ENCODE measurements around the gene BRI3.
"Not testable (repeated sequence)": the region's sequence is repeated elsewhere in the genome, so short reads cannot be mapped to it uniquely, and the experiment has no call there.

BRI3 gene

DNA sequence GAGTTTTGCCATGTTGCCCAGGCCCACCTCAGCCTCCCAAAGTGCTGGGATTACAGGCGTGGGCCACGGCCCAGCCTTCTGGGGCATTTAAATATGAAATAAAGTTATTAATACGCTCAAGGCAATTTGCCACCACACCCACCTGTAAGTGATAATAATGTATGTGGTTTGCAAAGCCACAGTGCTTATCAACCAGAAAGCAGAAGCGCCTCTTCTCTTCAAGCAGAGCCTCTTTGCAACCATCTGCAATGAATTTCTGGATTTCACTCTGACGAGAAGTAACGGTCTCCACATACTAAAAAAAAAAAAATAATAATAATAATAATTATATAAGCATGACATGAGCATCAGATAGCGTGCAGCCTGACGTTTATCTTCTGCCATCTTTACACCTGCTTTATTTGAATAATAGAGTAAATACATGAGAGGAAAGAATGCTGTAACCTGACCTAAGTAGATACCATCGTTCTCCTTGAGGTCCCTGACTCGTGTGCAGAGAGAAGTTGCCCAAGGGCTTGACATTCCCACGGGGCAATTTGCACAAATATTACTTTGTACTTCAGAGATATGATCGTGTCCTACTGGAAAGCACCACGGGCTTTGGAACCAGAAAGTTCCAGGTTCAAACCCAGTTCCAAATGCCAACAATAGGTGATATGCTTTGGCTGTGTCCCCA, 34.0 kb downstream of the BRI3 start:
- no peak for DNase-seq (ENCODE audit: low spot score)

- DNase-seq (ENCODE audit: low spot score) = not testable (repeated sequence)
Measured at GRCh38 chr7:98315994-98316527, 34.6 kb downstream of the BRI3 start.

DNA sequence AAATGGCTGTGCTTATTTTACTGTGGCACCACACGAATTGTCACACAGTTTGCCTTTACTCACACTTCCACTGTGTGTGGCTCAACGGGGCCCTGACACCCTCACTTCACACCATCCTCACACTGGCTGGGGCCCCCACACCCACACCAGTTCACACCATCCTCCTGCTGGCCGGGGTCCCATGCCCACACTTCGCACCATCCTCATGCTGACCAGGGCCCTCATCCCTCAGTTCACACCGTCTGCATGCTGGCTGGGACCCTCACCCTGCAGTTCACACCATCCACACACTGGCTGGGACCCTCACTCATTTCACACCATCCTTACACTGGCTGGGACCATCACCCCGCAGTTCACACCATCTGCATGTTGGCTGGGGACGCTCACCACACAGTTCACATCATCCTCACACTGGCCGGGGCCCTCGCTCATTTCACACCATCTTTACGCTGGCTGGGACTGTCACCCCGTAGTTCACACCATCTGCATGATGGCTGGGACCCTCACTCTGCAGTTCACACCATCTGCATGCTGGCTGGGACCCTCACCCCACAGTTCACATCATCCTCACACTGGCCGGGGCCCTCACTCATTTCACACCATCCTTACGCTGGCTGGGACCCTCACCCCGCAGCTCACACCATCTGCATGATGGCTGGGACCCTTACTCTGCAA, 36.0 kb downstream of the BRI3 start:
- DNase-seq (ENCODE audit: low spot score) = no peak

DNA sequence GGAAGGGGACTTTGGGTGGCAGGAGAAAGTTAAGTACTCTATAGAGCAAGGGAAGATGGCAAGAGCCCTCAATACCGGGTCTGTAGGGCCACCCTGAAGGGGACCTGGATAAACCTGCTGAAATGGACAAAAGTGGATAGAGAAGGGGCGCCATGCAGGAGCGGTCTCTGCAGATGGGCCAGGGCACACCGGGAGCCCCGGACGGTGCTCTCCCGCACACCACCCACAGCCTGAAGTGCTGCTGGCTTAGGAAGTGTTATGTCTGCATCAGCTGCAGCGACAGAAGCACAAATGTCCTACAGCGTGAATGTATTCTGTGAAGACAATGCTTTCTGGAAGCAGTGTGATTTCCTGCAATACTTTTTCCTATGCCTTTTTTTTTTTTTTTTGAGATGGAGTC, 37.7 kb downstream of the BRI3 start:
- no peak for DNase-seq (ENCODE audit: low spot score)

DNA sequence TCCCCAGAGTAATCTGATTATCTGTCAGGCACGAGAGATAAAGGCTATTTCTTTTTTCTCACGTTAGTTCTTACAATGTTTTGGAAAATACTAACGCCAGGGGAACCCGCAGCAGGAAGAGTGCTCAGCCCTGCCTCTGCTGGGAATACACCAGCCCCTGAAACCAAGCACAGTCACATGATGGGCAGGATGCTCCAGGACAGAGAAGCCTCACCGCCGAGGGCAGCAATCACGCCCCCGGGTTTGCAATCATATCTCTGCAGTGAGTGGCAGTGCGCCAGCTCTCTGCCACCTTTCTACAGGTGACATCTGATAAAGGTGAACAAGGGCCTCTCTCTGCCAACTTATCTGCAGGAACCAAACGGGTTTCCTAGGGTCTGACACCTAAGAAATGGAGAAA, 39.8 kb downstream of the BRI3 start:
- no peak for DNase-seq (ENCODE audit: low spot score)

DNA sequence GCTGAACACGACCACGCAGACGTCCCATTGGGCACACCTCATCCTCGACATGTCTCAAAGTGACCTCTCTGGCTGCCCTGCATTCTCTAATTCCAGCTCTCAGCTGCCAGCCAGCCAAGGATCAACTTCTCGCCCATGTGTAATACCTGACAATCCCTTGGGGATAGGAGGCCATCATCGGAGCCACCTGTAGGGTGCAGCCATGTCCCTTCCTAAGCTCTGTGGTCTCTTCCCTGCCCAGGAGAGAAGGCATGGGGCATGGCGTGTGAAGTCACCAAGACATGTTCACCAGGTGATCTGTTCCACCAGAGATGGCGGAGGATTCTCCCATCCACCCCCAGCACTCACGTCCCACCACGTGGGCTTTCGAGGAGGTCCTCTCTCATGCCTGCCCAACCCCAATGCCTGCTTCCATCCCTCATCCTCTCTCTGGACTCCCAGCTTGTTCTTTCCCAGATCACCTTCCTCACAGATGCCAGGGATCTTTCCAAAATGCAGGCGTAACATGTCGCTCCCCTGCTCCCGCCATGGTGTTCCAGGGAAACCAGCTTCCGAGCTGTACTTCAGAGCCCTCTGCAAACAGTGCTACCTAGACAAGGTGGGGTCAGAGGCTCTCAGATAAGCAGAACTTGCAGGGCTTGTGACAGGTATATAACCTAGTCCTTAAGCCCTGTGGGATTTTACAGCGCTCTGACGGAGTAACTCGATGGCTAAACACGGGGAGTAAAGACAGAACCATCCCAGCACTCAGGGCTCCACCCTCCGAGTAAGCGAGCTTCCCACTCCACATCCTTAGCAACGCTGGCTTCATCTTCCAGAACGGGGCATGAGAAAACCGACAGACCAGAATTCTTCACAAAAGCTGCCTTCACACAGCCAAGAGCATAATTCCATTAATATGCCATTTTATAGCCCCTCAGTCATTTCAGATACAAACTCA, 41.1 kb downstream of the BRI3 start:
- DNase-seq (ENCODE audit: low spot score) = no peak

GRCh38 chr7:98323597-98324322, 42.3 kb downstream of the BRI3 start:
- DNase-seq (ENCODE audit: low spot score) = no peak

DNA sequence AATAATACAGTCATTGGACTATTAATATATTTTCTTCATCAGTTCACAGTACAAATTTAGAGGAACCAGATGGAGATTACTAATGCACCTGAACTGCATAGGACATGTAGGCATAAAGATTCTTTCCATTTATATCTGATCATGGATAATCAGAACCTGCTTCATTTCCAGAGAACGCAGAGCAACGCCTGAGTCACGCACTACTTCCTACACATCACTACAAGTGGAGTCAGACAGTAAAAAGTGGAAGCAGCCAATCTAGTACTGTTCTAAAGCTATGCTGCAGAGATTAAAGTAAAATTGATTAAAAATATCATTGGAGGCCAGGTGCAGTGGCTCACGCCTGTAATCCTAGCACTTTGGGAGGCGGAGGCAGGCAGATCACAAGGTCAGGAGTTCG, 43.3 kb downstream of the BRI3 start:
- DNase-seq (ENCODE audit: low spot score) = no peak

DNA sequence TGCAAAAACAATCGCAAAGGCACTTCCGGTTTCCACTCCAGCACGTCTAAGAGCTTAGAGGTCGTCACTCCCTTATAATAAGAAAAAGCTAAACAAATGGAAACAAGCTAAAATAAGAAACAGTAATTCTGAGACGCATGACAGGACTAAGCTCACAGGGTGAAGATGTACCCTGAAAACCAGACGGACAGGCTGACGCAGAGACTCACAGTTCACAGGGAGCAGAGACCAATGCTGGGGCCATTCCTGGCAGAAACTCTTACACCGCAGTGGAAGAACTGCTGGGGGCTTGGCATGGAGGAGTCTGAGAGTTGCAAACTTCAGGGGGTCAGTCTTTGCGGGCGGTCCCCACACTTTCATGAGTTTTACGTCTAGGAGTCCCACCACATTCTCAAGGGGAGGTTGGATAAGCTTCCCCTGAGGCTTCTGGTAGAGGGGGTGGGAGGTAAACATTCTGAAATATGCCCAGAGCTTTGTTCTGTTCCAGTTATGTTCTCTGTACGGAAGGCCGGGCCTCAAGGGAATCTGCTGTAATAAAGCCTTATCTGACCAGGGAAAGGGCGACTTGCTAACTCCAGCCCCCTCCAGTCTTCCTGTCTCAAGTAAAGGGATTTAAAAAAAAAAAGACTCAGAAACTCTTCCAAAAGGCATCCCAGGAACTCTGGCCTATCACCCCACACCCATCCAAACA, 47.8 kb downstream of the BRI3 start:
- no peak for DNase-seq (ENCODE audit: low spot score)

- DNase-seq (ENCODE audit: low spot score) = no peak
Measured at GRCh38 chr7:98329791-98330373, 48.4 kb downstream of the BRI3 start.

DNA sequence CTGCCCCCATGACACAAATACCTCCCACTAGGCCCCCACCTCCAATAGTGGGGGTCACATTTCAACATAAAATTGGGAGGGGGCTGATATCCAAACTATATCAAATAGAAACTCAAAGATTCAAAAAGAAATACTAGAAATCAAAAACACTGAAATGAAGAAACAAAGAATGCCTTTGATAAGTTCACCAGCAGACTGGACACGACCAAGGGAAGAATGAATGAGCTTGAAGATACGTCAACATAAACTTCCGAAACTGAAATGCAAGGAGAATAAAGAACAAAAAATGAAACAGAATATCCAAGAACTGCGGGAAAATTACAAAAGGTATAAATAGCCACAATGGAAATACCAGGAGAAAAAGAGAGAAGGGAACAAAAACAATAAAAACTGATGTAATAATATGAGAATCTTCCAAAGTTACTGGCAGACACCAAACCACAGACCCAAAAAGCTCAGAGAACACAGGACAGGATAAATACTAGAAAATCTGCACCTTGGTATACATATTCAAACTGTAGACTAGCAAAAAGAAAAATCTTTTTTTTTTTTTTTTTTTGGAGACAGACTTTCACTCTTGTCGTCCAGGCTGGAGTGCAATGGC, 49.5 kb downstream of the BRI3 start:
- no peak for DNase-seq (ENCODE audit: low spot score)

GRCh38 chr7:98334081-98334480, 52.6 kb downstream of the BRI3 start:
- DNase-seq (ENCODE audit: low spot score) = no peak

GRCh38 chr7:98335411-98335977, 54.0 kb downstream of the BRI3 start:
- DNase-seq (ENCODE audit: low spot score) = no peak

- DNase-seq (ENCODE audit: low spot score) = no peak
Measured at GRCh38 chr7:98338441-98338840, 57.0 kb downstream of the BRI3 start.

DNA sequence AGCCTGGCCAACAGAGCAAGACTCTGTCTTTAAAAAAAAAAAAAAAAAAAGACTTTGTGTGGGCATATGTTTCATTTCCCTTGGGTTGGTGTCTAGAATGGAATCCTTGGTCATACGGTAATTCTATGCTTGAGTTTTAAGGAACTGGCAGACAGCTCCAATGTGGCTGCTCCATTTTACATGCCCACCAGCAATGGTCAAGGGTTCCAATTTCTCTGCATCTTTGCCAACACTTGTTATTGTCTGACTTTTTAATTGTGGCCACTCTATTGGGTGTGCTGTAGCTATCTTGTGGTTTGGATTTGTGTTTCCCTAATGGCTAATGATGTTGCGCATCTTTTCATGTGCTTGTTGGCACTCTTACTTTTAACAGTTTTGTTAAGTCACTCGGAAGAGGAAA, 57.6 kb downstream of the BRI3 start:
- no peak for DNase-seq (ENCODE audit: low spot score)

- DNase-seq (ENCODE audit: low spot score) = no peak
Measured at GRCh38 chr7:98341106-98341505, 59.6 kb downstream of the BRI3 start.
